Measurements from ENCODE around the gene RECQL. TPM values are rescaled to one million over a fixed set of nuclear protein-coding genes. Genes with fewer than 3 reads are reported as not detected.

RECQL gene
- polyA plus RNA-seq, 1 donor (not counting 4 experiments of a cell fraction or from before 2014, with no cell fraction given) = 41.9 TPM

DNA sequence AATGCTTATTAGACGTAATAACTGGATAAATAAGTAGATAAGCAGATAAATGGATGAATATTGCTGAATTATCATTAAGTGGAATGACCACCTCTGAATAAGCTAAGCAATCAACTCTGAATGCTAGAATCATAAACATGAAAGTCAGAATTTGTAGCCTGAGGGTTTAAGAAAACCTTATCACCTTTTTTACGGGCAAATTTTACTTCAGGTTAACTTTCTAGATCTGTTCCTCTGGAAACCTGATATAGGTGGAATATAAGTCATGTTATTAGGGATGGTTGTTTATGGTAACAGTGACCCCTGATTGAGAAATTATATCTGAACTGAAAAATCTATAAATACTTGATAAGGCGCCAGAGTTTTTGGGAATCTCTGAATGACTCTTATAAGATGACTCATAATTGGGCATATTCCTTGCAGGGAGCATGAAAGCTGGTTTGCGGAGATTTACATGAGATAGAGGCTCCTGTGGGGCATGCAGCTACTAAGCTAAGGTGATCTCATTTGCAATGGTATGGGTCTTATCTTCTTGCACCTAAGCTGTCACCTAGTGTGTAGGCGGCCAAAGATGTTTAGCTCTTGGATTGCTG, 36.7 kb upstream of the RECQL start:
- Histone ChIP-seq H3K9ac (ENCODE audit: control insufficient read depth, extremely low read depth, insufficient read depth, low read length) (no peak overlapping the region), H3K9me1 (ENCODE audit: control insufficient read depth, extremely low read depth, insufficient read depth, low read length) (no peaks in the 10 kb centered on the region), H3K27ac (ENCODE audit: control insufficient read depth, insufficient read depth, low read length) (no peak overlapping the region), H3K79me2 (ENCODE audit: control insufficient read depth, insufficient read depth, low read length) (no peaks in the 10 kb centered on the region), H3K36me3 (ENCODE audit: control insufficient read depth in 2 of 2, extremely low read depth in 1 of 2, insufficient read depth in 2 of 2, low read length in 2 of 2) (no peaks in the 10 kb centered on the region), H3K9me3 (ENCODE audit: control insufficient read depth, low read depth, low read length) (no peaks in the 10 kb centered on the region), H3K27me3 (ENCODE audit: control insufficient read depth, extremely low read depth, insufficient read depth, low read length) (no peaks in the 10 kb centered on the region), H3K4me3 (ENCODE audit: control insufficient read depth in 2 of 3, extremely low read depth in 1 of 3, insufficient read depth in 2 of 3, low read depth in 1 of 3, low read length in 3 of 3) (no peak overlapping the region), H4K20me1 (ENCODE audit: control insufficient read depth, extremely low read depth, insufficient read depth, low read length) (no peaks in the 10 kb centered on the region), H3K4me1 (ENCODE audit: control insufficient read depth, extremely low read depth, insufficient read depth, low read length) (no peaks in the 10 kb centered on the region), H3K4me2 (ENCODE audit: control insufficient read depth, extremely low read depth, insufficient read depth, low read depth, low read length) (no peak overlapping the region), H2AFZ (ENCODE audit: control insufficient read depth, low read length) (no peak overlapping the region)
- no peak for TF ChIP-seq EZH2 (IDR thresholded peaks at IDR 0.05; ENCODE audit: low read length)
- TF ChIP-seq, protein P1, sequence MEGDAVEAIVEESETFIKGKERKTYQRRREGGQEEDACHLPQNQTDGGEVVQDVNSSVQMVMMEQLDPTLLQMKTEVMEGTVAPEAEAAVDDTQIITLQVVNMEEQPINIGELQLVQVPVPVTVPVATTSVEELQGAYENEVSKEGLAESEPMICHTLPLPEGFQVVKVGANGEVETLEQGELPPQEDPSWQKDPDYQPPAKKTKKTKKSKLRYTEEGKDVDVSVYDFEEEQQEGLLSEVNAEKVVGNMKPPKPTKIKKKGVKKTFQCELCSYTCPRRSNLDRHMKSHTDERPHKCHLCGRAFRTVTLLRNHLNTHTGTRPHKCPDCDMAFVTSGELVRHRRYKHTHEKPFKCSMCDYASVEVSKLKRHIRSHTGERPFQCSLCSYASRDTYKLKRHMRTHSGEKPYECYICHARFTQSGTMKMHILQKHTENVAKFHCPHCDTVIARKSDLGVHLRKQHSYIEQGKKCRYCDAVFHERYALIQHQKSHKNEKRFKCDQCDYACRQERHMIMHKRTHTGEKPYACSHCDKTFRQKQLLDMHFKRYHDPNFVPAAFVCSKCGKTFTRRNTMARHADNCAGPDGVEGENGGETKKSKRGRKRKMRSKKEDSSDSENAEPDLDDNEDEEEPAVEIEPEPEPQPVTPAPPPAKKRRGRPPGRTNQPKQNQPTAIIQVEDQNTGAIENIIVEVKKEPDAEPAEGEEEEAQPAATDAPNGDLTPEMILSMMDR (optimal IDR thresholded peaks at IDR 0.05 in 1 of 3, IDR thresholded peaks at IDR 0.05 in 1 of 3, conservative IDR thresholded peaks at IDR 0.05 in 1 of 3; ENCODE audit: extremely low read depth in 1 of 3, insufficient read depth in 2 of 3, low read length in 3 of 3) = no peak
- dilution Hi-C loops (cut with MboI; ENCODE audit: extremely low pct_ligation_motif_present, low sequenced_read_pairs) = no loop called here
- FAIRE-seq (peak; percentile 13), DNase-seq (ENCODE audit: low read depth, low spot score) (no peak)

DNA sequence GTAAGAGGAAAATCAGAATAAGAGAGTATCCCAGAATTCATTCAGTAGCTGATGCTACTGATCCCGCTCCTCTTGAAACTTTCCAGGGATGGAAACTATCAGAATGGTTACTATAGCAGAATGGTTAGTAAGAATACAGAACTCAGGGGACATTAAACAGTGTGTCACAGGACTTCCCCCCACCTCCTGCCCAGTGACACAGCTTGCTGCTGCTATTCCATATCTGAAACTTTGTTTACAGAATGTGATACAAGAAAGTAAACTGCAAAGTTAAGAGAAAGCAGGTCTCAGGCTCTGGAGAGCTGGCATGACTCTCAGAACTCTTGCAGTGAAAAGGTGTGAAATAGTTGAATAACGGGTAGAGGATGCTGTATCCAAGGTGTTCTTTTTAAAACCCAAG, 28.0 kb upstream of the RECQL start:
- Histone ChIP-seq H3K9me3 (ENCODE audit: control insufficient read depth, low read depth, low read length) (no peaks in the 10 kb centered on the region), H3K9ac (ENCODE audit: control insufficient read depth, extremely low read depth, insufficient read depth, low read length) (no peak overlapping the region), H3K4me1 (ENCODE audit: control insufficient read depth, extremely low read depth, insufficient read depth, low read length) (no peaks in the 10 kb centered on the region), H3K9me1 (ENCODE audit: control insufficient read depth, extremely low read depth, insufficient read depth, low read length) (no peaks in the 10 kb centered on the region), H3K4me2 (ENCODE audit: control insufficient read depth, extremely low read depth, insufficient read depth, low read depth, low read length) (no peak overlapping the region), H3K4me3 (ENCODE audit: control insufficient read depth in 2 of 3, extremely low read depth in 1 of 3, insufficient read depth in 2 of 3, low read depth in 1 of 3, low read length in 3 of 3) (no peak overlapping the region), H3K36me3 (ENCODE audit: control insufficient read depth in 2 of 2, extremely low read depth in 1 of 2, insufficient read depth in 2 of 2, low read length in 2 of 2) (no peaks in the 10 kb centered on the region), H3K27me3 (ENCODE audit: control insufficient read depth, extremely low read depth, insufficient read depth, low read length) (peaks cover 27% of the 10 kb centered on the region), H4K20me1 (ENCODE audit: control insufficient read depth, extremely low read depth, insufficient read depth, low read length) (no peaks in the 10 kb centered on the region), H3K79me2 (ENCODE audit: control insufficient read depth, insufficient read depth, low read length) (no peaks in the 10 kb centered on the region), H2AFZ (ENCODE audit: control insufficient read depth, low read length) (no peak overlapping the region), H3K27ac (ENCODE audit: control insufficient read depth, insufficient read depth, low read length) (no peak overlapping the region)
- FAIRE-seq (no peak), DNase-seq (ENCODE audit: low read depth, low spot score) (no peak)
- TF ChIP-seq, protein P1 (optimal IDR thresholded peaks at IDR 0.05 in 1 of 3, IDR thresholded peaks at IDR 0.05 in 1 of 3, conservative IDR thresholded peaks at IDR 0.05 in 1 of 3; ENCODE audit: extremely low read depth in 1 of 3, insufficient read depth in 2 of 3, low read length in 3 of 3) = no peak
- no peak for TF ChIP-seq EZH2 (IDR thresholded peaks at IDR 0.05; ENCODE audit: low read length)
- dilution Hi-C loops (cut with MboI; ENCODE audit: extremely low pct_ligation_motif_present, low sequenced_read_pairs) = no loop called here

All from keratinocyte (primary cell).